Neural progenitor cell (in vitro differentiated cells): ENCODE data around the gene UBE3C. TPM values are rescaled to one million over a fixed set of nuclear protein-coding genes. Genes with fewer than 3 reads are reported as not detected.

Experiments
- DNase-seq: peaks from one replicate; pipeline ENCODE4 v3.0.0-alpha.2; 2016; ENCODE audit warnings: low spot score
- H2AFZ ChIP-seq: fragments of 200-600 bp; sonication (generic); replicated peaks from 2 replicates; pipeline ENCODE4 v1.6.1; 2016; ENCODE audit warnings: antibody characterized with exemption
- H3F3A ChIP-seq: fragments of 200-600 bp; sonication (generic); 2 replicates; pipeline ENCODE4 v1.6.1; 2016; ENCODE audit warnings: antibody characterized with exemption, low read depth
- H3K27ac ChIP-seq: fragments of 200-600 bp; sonication (generic); 2 replicates; pipeline ENCODE4 v1.5.1; 2016; ENCODE audit warnings: mild to moderate bottlenecking
- H3K27me3 ChIP-seq: fragments of 200-600 bp; sonication (generic); 2 replicates; pipeline ENCODE4 v1.6.1; 2016; ENCODE audit warnings: mild to moderate bottlenecking, moderate library complexity
- H3K36me3 ChIP-seq: fragments of 200-600 bp; sonication (generic); 2 replicates; pipeline ENCODE4 v1.5.1; 2016
- H3K4me1 ChIP-seq: fragments of 200-600 bp; sonication (generic); 2 replicates; pipeline ENCODE4 v1.6.1; 2016; ENCODE audit warnings: mixed run types
- H3K4me2 ChIP-seq: fragments of 200-600 bp; sonication (generic); 2 replicates; pipeline ENCODE4 v1.6.1; 2016
- H3K4me3 ChIP-seq: fragments of 200-600 bp; sonication (generic); 2 replicates; pipeline ENCODE4 v1.5.1; 2016
- H3K79me2 ChIP-seq: fragments of 200-600 bp; sonication (generic); 2 replicates; pipeline ENCODE4 v1.6.1; 2016; ENCODE audit warnings: low read depth
- H3K9ac ChIP-seq: fragments of 200-600 bp; sonication (generic); 2 replicates; pipeline ENCODE4 v1.6.1; 2016
- H3K9me3 ChIP-seq: fragments of 200-600 bp; sonication (generic); 2 replicates; pipeline ENCODE4 v1.5.1; 2016; ENCODE audit warnings: low read depth
- H4K20me1 ChIP-seq: fragments of 200-600 bp; sonication (generic); 2 replicates; pipeline ENCODE4 v1.6.1; 2016; ENCODE audit warnings: low read depth
- H3K27ac Mint-ChIP-seq: 3 replicates; pipeline ENCODE4 v1.8.0; 2021; ENCODE audit warnings: mixed read lengths
- H3K27me3 Mint-ChIP-seq: 2 replicates; pipeline ENCODE4 v1.8.0; 2022; ENCODE audit warnings: low read depth, mild to moderate bottlenecking, inconsistent platforms, moderate library complexity, mixed read lengths; ENCODE audit not compliant: insufficient read depth
- H3K36me3 Mint-ChIP-seq: 3 replicates; pipeline ENCODE4 v1.8.0; 2021; ENCODE audit warnings: mixed read lengths
- H3K4me1 Mint-ChIP-seq: 3 replicates; pipeline ENCODE4 v1.8.0; 2021; ENCODE audit warnings: mixed read lengths
- H3K4me3 Mint-ChIP-seq: 3 replicates; pipeline ENCODE4 v1.8.0; 2021; ENCODE audit warnings: mild to moderate bottlenecking, moderate library complexity, mixed read lengths
- H3K9me3 Mint-ChIP-seq: 3 replicates; pipeline ENCODE4 v1.8.0; 2020; ENCODE audit warnings: mixed read lengths
- EZH2 ChIP-seq: fragments of 200-600 bp; sonication (generic); IDR thresholded peaks from 2 replicates; pipeline ENCODE4 v1.6.1; 2017; ENCODE audit warnings: antibody characterized with exemption, mild to moderate bottlenecking, moderate library complexity
- EZH2phosphoT487 ChIP-seq: fragments of 200-600 bp; sonication (generic); IDR thresholded peaks from 2 replicates; pipeline ENCODE4 v1.6.1; 2017; ENCODE audit warnings: antibody characterized with exemption
- total RNA-seq: library from RNA; depleted of rRNA; stranded (reverse); fragments of >200 nt; gene quantifications from 2 replicates; pipeline ENCODE4 v1.2.3, GENCODE V29; 2015; ENCODE audit warnings: low replicate concordance
- TF ChIP-seq, protein P1 (sequence below): fragments of 200-600 bp; sonication (generic); IDR thresholded peaks from 2 replicates; pipeline ENCODE4 v1.5.1; 2017; ENCODE audit warnings: antibody characterized with exemption, mild to moderate bottlenecking

The UBE3C gene
- total RNA-seq, 1 donor from 2014 or later, result 65.9 TPM

DNA sequence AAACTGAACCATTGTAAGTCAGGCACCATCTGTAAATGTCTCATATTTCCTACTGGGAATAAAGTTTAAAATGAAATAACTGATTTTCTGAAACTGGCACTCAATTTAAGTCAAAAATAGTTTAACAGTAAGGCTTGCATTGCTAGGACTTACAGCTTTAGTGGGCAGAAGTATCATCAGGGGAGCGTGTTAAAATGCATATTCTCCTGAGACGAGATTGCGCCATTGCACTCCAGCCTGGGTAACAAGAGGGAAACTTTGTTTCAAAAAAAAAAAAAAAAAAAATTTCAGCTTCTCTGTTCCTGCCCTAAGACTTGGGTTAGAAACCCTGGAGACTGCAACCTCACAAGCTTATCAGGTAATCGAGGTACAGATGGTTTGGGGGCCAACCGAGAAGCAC is 65.4 kb downstream of the UBE3C start:
- H3K9ac ChIP-seq, result no peak overlapping the region
- no peak for TF ChIP-seq EZH2
- TF ChIP-seq EZH2phosphoT487, result no peak
- TF ChIP-seq, protein P1, sequence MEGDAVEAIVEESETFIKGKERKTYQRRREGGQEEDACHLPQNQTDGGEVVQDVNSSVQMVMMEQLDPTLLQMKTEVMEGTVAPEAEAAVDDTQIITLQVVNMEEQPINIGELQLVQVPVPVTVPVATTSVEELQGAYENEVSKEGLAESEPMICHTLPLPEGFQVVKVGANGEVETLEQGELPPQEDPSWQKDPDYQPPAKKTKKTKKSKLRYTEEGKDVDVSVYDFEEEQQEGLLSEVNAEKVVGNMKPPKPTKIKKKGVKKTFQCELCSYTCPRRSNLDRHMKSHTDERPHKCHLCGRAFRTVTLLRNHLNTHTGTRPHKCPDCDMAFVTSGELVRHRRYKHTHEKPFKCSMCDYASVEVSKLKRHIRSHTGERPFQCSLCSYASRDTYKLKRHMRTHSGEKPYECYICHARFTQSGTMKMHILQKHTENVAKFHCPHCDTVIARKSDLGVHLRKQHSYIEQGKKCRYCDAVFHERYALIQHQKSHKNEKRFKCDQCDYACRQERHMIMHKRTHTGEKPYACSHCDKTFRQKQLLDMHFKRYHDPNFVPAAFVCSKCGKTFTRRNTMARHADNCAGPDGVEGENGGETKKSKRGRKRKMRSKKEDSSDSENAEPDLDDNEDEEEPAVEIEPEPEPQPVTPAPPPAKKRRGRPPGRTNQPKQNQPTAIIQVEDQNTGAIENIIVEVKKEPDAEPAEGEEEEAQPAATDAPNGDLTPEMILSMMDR, result no peak
- H4K20me1 ChIP-seq, result no peaks in the 10 kb centered on the region
- H3K9me3 Mint-ChIP-seq, result no peaks in the 10 kb centered on the region
- no peak overlapping the region for H3K27ac Mint-ChIP-seq
- no peaks in the 10 kb centered on the region for H3K79me2 ChIP-seq
- no peak overlapping the region for H3K4me2 ChIP-seq
- H3K9me3 ChIP-seq, result no peaks in the 10 kb centered on the region
- H3K27me3 Mint-ChIP-seq, result no peaks in the 10 kb centered on the region
- H3K27me3 ChIP-seq, result no peaks in the 10 kb centered on the region
- no peaks in the 10 kb centered on the region for H3K4me1 Mint-ChIP-seq
- no peaks in the 10 kb centered on the region for H3K4me1 ChIP-seq
- H3F3A ChIP-seq, result no peaks in the 10 kb centered on the region
- no peak overlapping the region for H3K27ac ChIP-seq
- peaks cover 4% of the 10 kb centered on the region for H3K36me3 ChIP-seq
- no peak overlapping the region for H3K4me3 Mint-ChIP-seq
- H3K4me3 ChIP-seq, result no peak overlapping the region
- DNase-seq, result no peak
- peaks cover 16% of the 10 kb centered on the region for H3K36me3 Mint-ChIP-seq
- H2AFZ ChIP-seq, result no peak overlapping the region

DNA sequence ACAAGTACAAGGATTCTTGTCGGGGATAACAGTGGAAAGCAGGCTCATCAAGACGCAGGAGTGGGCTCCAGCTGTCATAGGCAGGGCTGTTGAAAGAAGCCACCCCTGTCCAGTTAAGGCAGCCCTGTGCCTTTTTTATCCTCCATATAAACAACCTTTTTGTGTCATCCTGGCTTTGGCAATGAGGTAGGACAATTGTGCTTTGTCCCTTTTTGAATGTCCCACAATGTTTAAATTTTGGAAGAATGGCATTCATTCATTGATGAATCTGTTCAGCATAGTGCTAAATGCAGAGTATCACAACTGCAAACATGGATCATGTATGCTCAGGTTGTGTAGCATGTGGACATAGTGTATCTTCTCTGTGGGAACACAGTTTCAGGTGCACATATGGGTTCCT is 66.7 kb downstream of the UBE3C start:
- peaks cover 15% of the 10 kb centered on the region for H3K36me3 Mint-ChIP-seq
- no peaks in the 10 kb centered on the region for H3K4me1 Mint-ChIP-seq
- H3K4me1 ChIP-seq, result no peaks in the 10 kb centered on the region
- H3K4me3 Mint-ChIP-seq, result no peak overlapping the region
- H3K27ac ChIP-seq, result no peak overlapping the region
- H3K9ac ChIP-seq, result no peak overlapping the region
- no peak for TF ChIP-seq EZH2
- TF ChIP-seq, protein P1, result no peak
- TF ChIP-seq EZH2phosphoT487, result no peak
- H3K36me3 ChIP-seq, result peaks cover 7% of the 10 kb centered on the region
- no peaks in the 10 kb centered on the region for H3K9me3 ChIP-seq
- no peaks in the 10 kb centered on the region for H3K9me3 Mint-ChIP-seq
- H2AFZ ChIP-seq, result no peak overlapping the region
- H3K79me2 ChIP-seq, result no peaks in the 10 kb centered on the region
- no peak for DNase-seq
- no peak overlapping the region for H3K4me3 ChIP-seq
- no peaks in the 10 kb centered on the region for H3K27me3 ChIP-seq
- no peaks in the 10 kb centered on the region for H3K27me3 Mint-ChIP-seq
- H3K27ac Mint-ChIP-seq, result no peak overlapping the region
- H3F3A ChIP-seq, result no peaks in the 10 kb centered on the region
- H4K20me1 ChIP-seq, result no peaks in the 10 kb centered on the region
- H3K4me2 ChIP-seq, result no peak overlapping the region

DNA sequence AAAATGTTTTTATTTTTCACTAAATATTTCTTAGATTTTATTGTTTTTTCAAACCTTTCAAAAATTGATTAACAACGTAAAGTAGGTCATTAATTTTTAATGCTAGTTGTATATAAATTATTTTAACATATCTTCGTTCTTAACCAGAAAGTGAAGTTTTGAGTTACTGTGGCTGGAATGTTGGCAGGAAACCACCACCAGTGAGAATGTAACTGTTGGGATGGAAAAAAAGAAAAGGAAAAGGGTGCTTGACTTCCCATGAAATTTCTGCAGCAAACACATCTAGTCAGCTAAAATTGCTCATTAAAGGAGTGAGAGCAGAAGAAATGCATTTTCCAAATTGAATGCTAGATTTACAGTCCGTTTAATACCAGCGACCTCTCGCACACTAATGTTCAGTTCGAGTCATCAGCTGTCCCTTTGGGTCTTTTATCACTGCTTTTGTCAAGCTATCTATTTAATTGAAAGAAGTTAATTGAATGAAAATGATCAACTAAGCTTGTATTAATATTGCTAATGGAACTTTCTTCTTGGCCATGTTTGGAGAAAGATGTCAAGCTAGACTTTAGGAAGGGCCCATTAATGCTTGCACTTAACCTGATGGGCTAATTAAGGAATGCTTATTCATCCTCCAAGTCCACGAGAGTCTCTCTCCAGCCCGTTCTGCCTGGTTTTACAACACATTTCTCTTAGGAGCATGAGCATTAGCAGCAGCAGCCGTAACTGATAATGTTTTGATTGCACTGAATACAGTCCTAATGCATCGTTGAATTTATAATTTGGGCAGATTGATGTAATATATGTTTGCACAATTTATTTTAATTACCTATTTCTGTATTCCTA is 70.1 kb downstream of the UBE3C start:
- no peaks in the 10 kb centered on the region for H3F3A ChIP-seq
- H3K4me3 Mint-ChIP-seq, result no peak overlapping the region
- no peak overlapping the region for H3K27ac Mint-ChIP-seq
- peaks cover 7% of the 10 kb centered on the region for H3K36me3 ChIP-seq
- no peaks in the 10 kb centered on the region for H4K20me1 ChIP-seq
- H3K4me3 ChIP-seq, result no peak overlapping the region
- no peak overlapping the region for H3K4me2 ChIP-seq
- no peaks in the 10 kb centered on the region for H3K9me3 Mint-ChIP-seq
- no peaks in the 10 kb centered on the region for H3K27me3 Mint-ChIP-seq
- H3K27me3 ChIP-seq, result no peaks in the 10 kb centered on the region
- no peak overlapping the region for H3K27ac ChIP-seq
- H3K4me1 ChIP-seq, result no peaks in the 10 kb centered on the region
- no peaks in the 10 kb centered on the region for H3K79me2 ChIP-seq
- H3K4me1 Mint-ChIP-seq, result no peaks in the 10 kb centered on the region
- peaks cover 13% of the 10 kb centered on the region for H3K36me3 Mint-ChIP-seq
- no peaks in the 10 kb centered on the region for H3K9me3 ChIP-seq
- no peak overlapping the region for H3K9ac ChIP-seq
- TF ChIP-seq, protein P1, result no peak
- TF ChIP-seq EZH2phosphoT487 (no peak), EZH2 (no peak)
- H2AFZ ChIP-seq, result no peak overlapping the region
- no peak for DNase-seq
